ENCODE results near the gene MAST4. TPM values are rescaled to one million over a fixed set of nuclear protein-coding genes. Genes with fewer than 3 reads are reported as not detected.

Gene MAST4
- total RNA-seq, 1 experiment from 2014 or later: 26.5 TPM

GRCh38 chr5:66616520-66617225 lies 20.5 kb downstream of the MAST4 start:
- TF ChIP-seq, protein P1, sequence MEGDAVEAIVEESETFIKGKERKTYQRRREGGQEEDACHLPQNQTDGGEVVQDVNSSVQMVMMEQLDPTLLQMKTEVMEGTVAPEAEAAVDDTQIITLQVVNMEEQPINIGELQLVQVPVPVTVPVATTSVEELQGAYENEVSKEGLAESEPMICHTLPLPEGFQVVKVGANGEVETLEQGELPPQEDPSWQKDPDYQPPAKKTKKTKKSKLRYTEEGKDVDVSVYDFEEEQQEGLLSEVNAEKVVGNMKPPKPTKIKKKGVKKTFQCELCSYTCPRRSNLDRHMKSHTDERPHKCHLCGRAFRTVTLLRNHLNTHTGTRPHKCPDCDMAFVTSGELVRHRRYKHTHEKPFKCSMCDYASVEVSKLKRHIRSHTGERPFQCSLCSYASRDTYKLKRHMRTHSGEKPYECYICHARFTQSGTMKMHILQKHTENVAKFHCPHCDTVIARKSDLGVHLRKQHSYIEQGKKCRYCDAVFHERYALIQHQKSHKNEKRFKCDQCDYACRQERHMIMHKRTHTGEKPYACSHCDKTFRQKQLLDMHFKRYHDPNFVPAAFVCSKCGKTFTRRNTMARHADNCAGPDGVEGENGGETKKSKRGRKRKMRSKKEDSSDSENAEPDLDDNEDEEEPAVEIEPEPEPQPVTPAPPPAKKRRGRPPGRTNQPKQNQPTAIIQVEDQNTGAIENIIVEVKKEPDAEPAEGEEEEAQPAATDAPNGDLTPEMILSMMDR (IDR thresholded peaks at IDR 0.05; ENCODE audit: unreplicated experiment): no peak
- CTCF ChIA-PET: no interaction called here
- POLR2A ChIA-PET: interaction anchor here (0.6 to 1.2 kb wide), 2 partner anchors 12 to 15 kb away, joined by 3 read pairs; no protein-coding TSS in a partner anchor
- Mint-ChIP-seq H3K36me3 (ENCODE audit: insufficient read depth, unreplicated experiment) (no peaks in the 10 kb centered on the region), H3K4me3 (ENCODE audit: unreplicated experiment) (no peak overlapping the region), H3K27me3 (ENCODE audit: insufficient read depth, unreplicated experiment) (peaks cover 14% of the 10 kb centered on the region), H3K9me3 (ENCODE audit: unreplicated experiment) (no peaks in the 10 kb centered on the region), H3K4me1 (ENCODE audit: insufficient read depth, unreplicated experiment) (no peaks in the 10 kb centered on the region), H3K27ac (ENCODE audit: low read depth, unreplicated experiment) (no peak overlapping the region)
- DNase-seq (ENCODE audit: unreplicated experiment): no peak
- no TSS peak for BruUV-seq (replicated peaks)
- intact Hi-C loops (cut with micrococcal nuclease): loop anchor here (10.0 kb wide), 1 partner anchor 1538 kb away; no protein-coding TSS in a partner anchor

DNA sequence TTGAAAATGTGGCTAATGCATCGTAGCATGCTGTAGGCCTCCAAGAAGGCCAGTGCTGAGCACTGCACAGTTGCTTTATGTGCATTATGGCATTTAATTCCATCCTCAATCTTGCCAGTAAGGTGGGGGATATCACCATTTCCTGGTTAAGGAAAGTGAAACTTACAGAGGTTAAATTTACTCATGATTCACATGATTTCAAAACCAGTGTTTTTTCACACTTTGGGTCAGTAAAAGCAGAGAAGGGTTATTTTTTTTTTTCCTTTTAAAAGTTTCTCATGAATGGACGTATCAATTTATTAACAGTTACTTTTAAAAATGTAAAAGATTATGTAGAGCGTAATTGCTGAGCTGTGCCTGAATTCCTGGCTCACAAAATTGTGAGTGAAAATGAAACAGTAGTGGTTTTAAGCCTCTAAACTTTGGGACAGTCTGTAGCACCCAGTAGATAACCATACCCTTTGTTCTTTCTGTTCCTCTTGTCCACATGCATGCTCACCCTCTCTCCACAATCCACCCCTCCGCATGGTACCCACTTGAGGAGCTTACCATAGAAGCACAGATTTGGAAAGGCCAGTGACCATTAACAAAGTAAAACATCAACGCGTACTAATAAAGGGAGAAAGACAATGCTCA lies 21.2 kb downstream of the MAST4 start:
- Mint-ChIP-seq H3K27me3 (ENCODE audit: insufficient read depth, unreplicated experiment) (peaks cover 11% of the 10 kb centered on the region), H3K27ac (ENCODE audit: low read depth, unreplicated experiment) (no peak overlapping the region), H3K9me3 (ENCODE audit: unreplicated experiment) (no peaks in the 10 kb centered on the region), H3K4me1 (ENCODE audit: insufficient read depth, unreplicated experiment) (no peaks in the 10 kb centered on the region), H3K36me3 (ENCODE audit: insufficient read depth, unreplicated experiment) (no peaks in the 10 kb centered on the region), H3K4me3 (ENCODE audit: unreplicated experiment) (no peak overlapping the region)
- no peak for DNase-seq (ENCODE audit: unreplicated experiment)
- ChIA-PET POLR2A (interaction anchor here (1.2 kb wide), 1 partner anchor 11 kb away, joined by 3 read pairs; no protein-coding TSS in a partner anchor), CTCF (no interaction called here)
- BruUV-seq (replicated peaks): no TSS peak
- TF ChIP-seq, protein P1 (IDR thresholded peaks at IDR 0.05; ENCODE audit: unreplicated experiment): no peak
- intact Hi-C loops (cut with micrococcal nuclease): loop anchor here (10.0 kb wide), 1 partner anchor 1537 kb away; no protein-coding TSS in a partner anchor

DNA sequence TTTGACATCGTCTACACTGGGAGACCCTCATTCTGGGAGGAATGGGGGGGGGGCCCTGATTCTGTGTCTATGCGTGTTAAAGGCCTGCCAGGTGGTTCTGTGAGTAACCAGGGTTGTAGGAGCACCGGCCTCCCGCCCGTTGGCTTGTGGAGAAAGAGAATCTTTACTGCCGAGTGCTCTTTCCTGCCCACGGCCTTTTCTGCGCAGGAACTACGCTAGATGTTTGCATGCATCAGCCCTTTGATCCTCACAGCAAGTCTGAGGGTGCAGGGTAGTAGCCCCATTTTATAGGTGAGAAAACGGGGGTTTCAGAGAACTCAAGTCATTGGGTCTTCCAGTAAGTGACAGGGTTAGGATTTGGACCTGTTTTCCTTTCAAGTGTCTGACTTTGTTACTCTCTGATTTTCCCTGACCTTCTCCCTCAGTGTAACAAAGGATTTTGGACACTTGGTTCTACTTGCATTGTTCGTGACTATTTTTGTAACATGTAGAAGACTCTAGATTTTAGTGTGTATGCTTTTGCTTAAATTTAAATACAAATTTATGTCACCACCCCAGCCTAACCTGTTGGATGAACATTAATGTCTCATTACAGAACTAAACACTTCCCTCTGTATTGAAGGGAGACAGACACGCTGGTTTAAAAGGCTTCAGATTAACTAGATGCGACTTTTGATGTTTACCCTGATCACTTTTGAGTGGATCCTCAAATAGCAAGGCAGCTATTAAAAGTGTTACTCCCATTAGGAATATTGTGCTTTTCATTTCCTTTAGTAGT lies 22.0 kb downstream of the MAST4 start:
- no peak for DNase-seq (ENCODE audit: unreplicated experiment)
- intact Hi-C loops (cut with micrococcal nuclease): loop anchor here (10.0 kb wide), 1 partner anchor 1537 kb away; no protein-coding TSS in a partner anchor
- Mint-ChIP-seq H3K27me3 (ENCODE audit: insufficient read depth, unreplicated experiment) (peaks cover 11% of the 10 kb centered on the region), H3K36me3 (ENCODE audit: insufficient read depth, unreplicated experiment) (no peaks in the 10 kb centered on the region), H3K4me3 (ENCODE audit: unreplicated experiment) (no peak overlapping the region), H3K9me3 (ENCODE audit: unreplicated experiment) (no peaks in the 10 kb centered on the region), H3K27ac (ENCODE audit: low read depth, unreplicated experiment) (no peak overlapping the region), H3K4me1 (ENCODE audit: insufficient read depth, unreplicated experiment) (no peaks in the 10 kb centered on the region)
- no TSS peak for BruUV-seq (replicated peaks)
- CTCF ChIA-PET: interaction anchor here (0.6 to 1.3 kb wide), 2 partner anchors 310 to 330 kb away, joined by 3 to 4 read pairs; no protein-coding TSS in a partner anchor
- POLR2A ChIA-PET: interaction anchor here (1.2 kb wide), 1 partner anchor 10 kb away, joined by 3 read pairs; no protein-coding TSS in a partner anchor
- TF ChIP-seq, protein P1 (IDR thresholded peaks at IDR 0.05; ENCODE audit: unreplicated experiment): no peak
